Measurements from ENCODE around the gene PIH1D1. TPM values are rescaled to one million over a fixed set of nuclear protein-coding genes. Genes with fewer than 3 reads are reported as not detected.

The PIH1D1 gene
- total RNA-seq, 1 experiment from 2014 or later: 166 TPM

- DNase-seq: no peak
- H4K5ac ChIP-seq (ENCODE audit: insufficient read length, low read depth, low read length): no peak overlapping the region
- no peak overlapping the region for H3K56ac ChIP-seq (ENCODE audit: insufficient read length, low read depth, low read length)
- peaks cover 30 to 62% of the 10 kb centered on the region in 2 experiments for H3K4me1 Mint-ChIP-seq
- no peak overlapping the region for H3K14ac ChIP-seq (ENCODE audit: insufficient read depth, low read length)
- H2BK12ac ChIP-seq (ENCODE audit: insufficient read length, low read depth, low read length): no peak overlapping the region
- no peaks in the 10 kb centered on the region for H3K79me1 ChIP-seq (ENCODE audit: insufficient read depth, low read depth, low read length, poor library complexity, severe bottlenecking)
- no CpG with 5 or more reads among the region's 6 CpGs for WGBS (ENCODE audit: extremely low coverage, insufficient read length, low lambda C conversion rate)
- no peak overlapping the region for H2AK5ac ChIP-seq (ENCODE audit: insufficient read length, low read length)
- H3T11ph ChIP-seq (ENCODE audit: low read length): no peak overlapping the region
- H2BK15ac ChIP-seq (ENCODE audit: low read depth, low read length): no peak overlapping the region
- no peak overlapping the region for H3K4ac ChIP-seq (ENCODE audit: low read depth, low read length)
- H3K4me3 Mint-ChIP-seq: no peak overlapping the region
- H2BK5ac ChIP-seq (ENCODE audit: insufficient read length, low read length): no peak overlapping the region
- TF ChIP-seq, protein P1, sequence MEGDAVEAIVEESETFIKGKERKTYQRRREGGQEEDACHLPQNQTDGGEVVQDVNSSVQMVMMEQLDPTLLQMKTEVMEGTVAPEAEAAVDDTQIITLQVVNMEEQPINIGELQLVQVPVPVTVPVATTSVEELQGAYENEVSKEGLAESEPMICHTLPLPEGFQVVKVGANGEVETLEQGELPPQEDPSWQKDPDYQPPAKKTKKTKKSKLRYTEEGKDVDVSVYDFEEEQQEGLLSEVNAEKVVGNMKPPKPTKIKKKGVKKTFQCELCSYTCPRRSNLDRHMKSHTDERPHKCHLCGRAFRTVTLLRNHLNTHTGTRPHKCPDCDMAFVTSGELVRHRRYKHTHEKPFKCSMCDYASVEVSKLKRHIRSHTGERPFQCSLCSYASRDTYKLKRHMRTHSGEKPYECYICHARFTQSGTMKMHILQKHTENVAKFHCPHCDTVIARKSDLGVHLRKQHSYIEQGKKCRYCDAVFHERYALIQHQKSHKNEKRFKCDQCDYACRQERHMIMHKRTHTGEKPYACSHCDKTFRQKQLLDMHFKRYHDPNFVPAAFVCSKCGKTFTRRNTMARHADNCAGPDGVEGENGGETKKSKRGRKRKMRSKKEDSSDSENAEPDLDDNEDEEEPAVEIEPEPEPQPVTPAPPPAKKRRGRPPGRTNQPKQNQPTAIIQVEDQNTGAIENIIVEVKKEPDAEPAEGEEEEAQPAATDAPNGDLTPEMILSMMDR (conservative IDR thresholded peaks at IDR 0.05): no peak
- H2BK20ac ChIP-seq (ENCODE audit: low read depth, low read length, poor library complexity, severe bottlenecking): no peak overlapping the region
- no peak overlapping the region for H3K4me2 ChIP-seq (ENCODE audit: insufficient read depth, insufficient read length, low read length)
- H3K27ac ChIP-seq (ENCODE audit: insufficient read length, low read depth, low read length): no peak overlapping the region
- peaks cover 18% of the 10 kb centered on the region for H3K23me2 ChIP-seq (ENCODE audit: insufficient read length, low read depth, low read length, poor library complexity, severe bottlenecking)
- H2BK120ac ChIP-seq (ENCODE audit: low read depth, low read length, poor library complexity, severe bottlenecking): no peak overlapping the region
- no peak overlapping the region for H3K23ac ChIP-seq (ENCODE audit: insufficient read length, low read depth, low read length)
- H3K27me3 Mint-ChIP-seq (ENCODE audit: low read depth): peaks cover 83% of the 10 kb centered on the region
- H3K9ac ChIP-seq (ENCODE audit: extremely low read depth, insufficient read length, low read length): no peak overlapping the region
- no peaks in the 10 kb centered on the region for H3K4me1 ChIP-seq (ENCODE audit: insufficient read depth, low read length)
- H3K36me3 Mint-ChIP-seq (ENCODE audit: insufficient read depth in 1 of 3, low read depth in 3 of 3): peaks cover 0 to 3% (median 0%) of the 10 kb centered on the region in 3 experiments; a peak in 2 of 7 replicates
- H4K91ac ChIP-seq (ENCODE audit: insufficient read length, low read depth, low read length): no peak overlapping the region
- no peaks in the 10 kb centered on the region for H4K20me1 ChIP-seq (ENCODE audit: control insufficient read depth, insufficient read depth, insufficient read length)
- H3K18ac ChIP-seq (ENCODE audit: insufficient read length, low read depth, low read length): no peak overlapping the region
- no peak overlapping the region for H4K8ac ChIP-seq (replicated peaks; ENCODE audit: insufficient read length, low read depth, low read length)
- no peaks in the 10 kb centered on the region for H3K79me2 ChIP-seq (ENCODE audit: insufficient read depth, low read length)
- no peak overlapping the region for H3K27ac Mint-ChIP-seq
- no peak overlapping the region for H2AFZ ChIP-seq (ENCODE audit: low read length)
- no peaks in the 10 kb centered on the region for H3K9me3 ChIP-seq (ENCODE audit: control insufficient read depth, low read depth, low read length)
- H3K9me3 Mint-ChIP-seq: peaks cover 0 to 3% of the 10 kb centered on the region in 2 experiments; a peak in 2 of 5 replicates
- H3K27me3 ChIP-seq (ENCODE audit: insufficient read depth, low read length): peaks cover 36% of the 10 kb centered on the region; the same call in 1 of the 2 replicates
Observed at GRCh38 chr19:49438261-49438660, 13.4 kb downstream of the PIH1D1 start.

Measured in H9 (cell line).